ENCODE data around the gene CHMP2A.

DNA sequence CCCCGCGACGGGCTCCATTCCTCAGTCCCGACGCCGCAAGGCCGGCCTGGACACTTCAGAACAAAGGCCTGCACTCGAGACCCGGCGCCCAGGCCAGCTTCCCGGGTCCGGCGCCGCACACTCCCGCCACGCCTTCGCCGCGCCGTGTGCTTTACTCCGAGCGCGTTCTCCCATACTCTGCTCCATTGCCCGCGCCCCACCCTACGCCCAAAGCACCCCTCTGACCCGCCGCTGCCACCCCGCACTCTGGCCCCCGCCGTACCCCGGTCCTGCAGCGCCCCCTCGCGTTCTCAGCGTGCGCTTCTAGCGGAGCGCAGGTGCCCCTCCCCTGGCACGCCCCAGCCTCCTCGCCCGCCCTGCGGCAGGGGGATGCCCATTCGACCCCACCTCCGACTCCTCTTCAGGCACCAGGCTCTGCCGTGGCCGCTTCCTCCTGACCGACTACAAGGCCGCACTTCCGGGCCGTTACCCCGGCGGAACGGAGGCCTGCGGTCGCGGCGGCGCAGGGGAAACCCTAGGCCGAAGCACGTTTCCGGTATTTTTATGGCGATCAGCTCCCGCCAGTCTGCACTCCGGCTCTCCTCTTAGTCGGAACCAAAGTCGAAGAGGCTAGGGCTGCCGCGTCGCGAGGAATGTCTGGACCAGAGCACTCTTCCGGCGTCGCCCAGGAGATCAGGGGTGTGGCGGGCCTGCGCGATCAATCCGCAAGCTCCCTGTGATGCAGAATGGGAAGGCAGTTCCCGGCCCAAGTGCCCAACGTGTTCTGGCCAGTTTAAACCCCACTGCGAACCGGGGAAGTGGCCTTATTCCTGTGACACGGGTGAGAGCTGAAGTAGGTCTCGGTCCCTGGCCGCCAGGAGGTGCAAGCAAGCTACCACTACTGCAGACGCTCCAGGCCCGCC is 35.3 kb downstream of the CHMP2A start, which contains the start of gene ZBTB45:
- TF ChIP-seq, protein P1, sequence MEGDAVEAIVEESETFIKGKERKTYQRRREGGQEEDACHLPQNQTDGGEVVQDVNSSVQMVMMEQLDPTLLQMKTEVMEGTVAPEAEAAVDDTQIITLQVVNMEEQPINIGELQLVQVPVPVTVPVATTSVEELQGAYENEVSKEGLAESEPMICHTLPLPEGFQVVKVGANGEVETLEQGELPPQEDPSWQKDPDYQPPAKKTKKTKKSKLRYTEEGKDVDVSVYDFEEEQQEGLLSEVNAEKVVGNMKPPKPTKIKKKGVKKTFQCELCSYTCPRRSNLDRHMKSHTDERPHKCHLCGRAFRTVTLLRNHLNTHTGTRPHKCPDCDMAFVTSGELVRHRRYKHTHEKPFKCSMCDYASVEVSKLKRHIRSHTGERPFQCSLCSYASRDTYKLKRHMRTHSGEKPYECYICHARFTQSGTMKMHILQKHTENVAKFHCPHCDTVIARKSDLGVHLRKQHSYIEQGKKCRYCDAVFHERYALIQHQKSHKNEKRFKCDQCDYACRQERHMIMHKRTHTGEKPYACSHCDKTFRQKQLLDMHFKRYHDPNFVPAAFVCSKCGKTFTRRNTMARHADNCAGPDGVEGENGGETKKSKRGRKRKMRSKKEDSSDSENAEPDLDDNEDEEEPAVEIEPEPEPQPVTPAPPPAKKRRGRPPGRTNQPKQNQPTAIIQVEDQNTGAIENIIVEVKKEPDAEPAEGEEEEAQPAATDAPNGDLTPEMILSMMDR (IDR thresholded peaks at IDR 0.05; ENCODE audit: low read depth, low read length, poor library complexity, severe bottlenecking), result peak; percentile 54
- no peak for TF ChIP-seq EZH2phosphoT487 (IDR thresholded peaks at IDR 0.05; ENCODE audit: borderline replicate concordance, low read length)

Measured in DOHH2 (cell line).